ENCODE results near the gene PSMB7. TPM values are rescaled to one million over a fixed set of nuclear protein-coding genes. Genes with fewer than 3 reads are reported as not detected.

Gene PSMB7
- polyA plus RNA-seq, 1 of the 3 experiments (the other 2 are of a cell fraction), result 357 TPM

- H3K4me1 ChIP-seq (ENCODE audit: control insufficient read depth in 1 of 2, insufficient read depth in 2 of 2, low read depth in 1 of 2, low read length in 1 of 2), result no peaks in the 10 kb centered on the region
- CTCF ChIA-PET, result interaction anchor here (1.6 kb wide), 1 partner anchor 11 kb away, joined by 4 read pairs; no protein-coding TSS in a partner anchor
- H3K9me2 ChIP-seq, result no peaks in the 10 kb centered on the region
- no peak for DNase-seq
- TF ChIP-seq MEF2A (IDR thresholded peaks at IDR 0.05; ENCODE audit: borderline replicate concordance, low read depth) (no peak), NRF1 (IDR thresholded peaks at IDR 0.05; ENCODE audit: low read depth, low read length) (no peak), SIN3A (IDR thresholded peaks at IDR 0.05; ENCODE audit: borderline replicate concordance, low read depth, low read length) (no peak), TCF12 (IDR thresholded peaks at IDR 0.05) (no peak), MXI1 (IDR thresholded peaks at IDR 0.05; ENCODE audit: low read depth, low read length) (no peak), MAX (IDR thresholded peaks at IDR 0.05; ENCODE audit: low read depth) (no peak)
- H3K36me3 ChIP-seq (replicated peaks in 1 of 2; ENCODE audit: control insufficient read depth in 1 of 2, insufficient read depth in 2 of 2, low read length in 1 of 2), result peaks cover 13 to 38% of the 10 kb centered on the region in 2 experiments
- no peak overlapping the region for H3K4me2 ChIP-seq
- POLR2A ChIA-PET, result interaction anchor here (0.6 kb wide), 1 partner anchor 795 kb away, joined by 3 read pairs; no protein-coding TSS in a partner anchor
- H3K27me3 ChIP-seq (ENCODE audit: insufficient read depth), result no peaks in the 10 kb centered on the region
- no peaks in the 10 kb centered on the region for H3F3A ChIP-seq (replicated peaks; ENCODE audit: insufficient read depth)
- H3K79me2 ChIP-seq (ENCODE audit: insufficient read depth), result no peaks in the 10 kb centered on the region
- no peak overlapping the region for H2AFZ ChIP-seq (ENCODE audit: low read depth)
- H3K9ac ChIP-seq, result no peak overlapping the region
- 100% methylated on average over 1 of the region's 11 CpGs for WGBS (ENCODE audit: low lambda C conversion rate)
- no peaks in the 10 kb centered on the region for H4K20me1 ChIP-seq (ENCODE audit: insufficient read depth)
- H3K27ac ChIP-seq (ENCODE audit: low read depth in 2 of 2, low read length in 1 of 2), result no peak overlapping the region
- no peaks in the 10 kb centered on the region for H3K9me3 ChIP-seq
- no peak overlapping the region for H3K4me3 ChIP-seq (ENCODE audit: low read depth in 2 of 2, low read length in 1 of 2)
These were observed 83.7 kb downstream of the PSMB7 start for GRCh38 chr9:124331580-124331979.

- Histone ChIP-seq H3K27ac (ENCODE audit: low read depth in 2 of 2, low read length in 1 of 2) (no peak overlapping the region), H3F3A (replicated peaks; ENCODE audit: insufficient read depth) (no peaks in the 10 kb centered on the region), H3K4me1 (ENCODE audit: control insufficient read depth in 1 of 2, insufficient read depth in 2 of 2, low read depth in 1 of 2, low read length in 1 of 2) (no peaks in the 10 kb centered on the region), H3K4me3 (ENCODE audit: low read depth in 2 of 2, low read length in 1 of 2) (no peak overlapping the region), H3K4me2 (no peak overlapping the region), H3K9me3 (no peaks in the 10 kb centered on the region), H4K20me1 (ENCODE audit: insufficient read depth) (no peaks in the 10 kb centered on the region), H3K79me2 (ENCODE audit: insufficient read depth) (no peaks in the 10 kb centered on the region), H3K9me2 (no peaks in the 10 kb centered on the region), H2AFZ (ENCODE audit: low read depth) (no peak overlapping the region), H3K27me3 (ENCODE audit: insufficient read depth) (no peaks in the 10 kb centered on the region), H3K9ac (no peak overlapping the region), H3K36me3 (replicated peaks in 1 of 2; ENCODE audit: control insufficient read depth in 1 of 2, insufficient read depth in 2 of 2, low read length in 1 of 2) (peaks cover 3 to 46% of the 10 kb centered on the region in 2 experiments)
- DNase-seq, result no peak
- TF ChIP-seq CHD2 (IDR thresholded peaks at IDR 0.05; ENCODE audit: low read length, partially characterized antibody) (no peak), GABPA (IDR thresholded peaks at IDR 0.05; ENCODE audit: low read depth) (no peak), RCOR1 (IDR thresholded peaks at IDR 0.05; ENCODE audit: low read length) (no peak), GATA2 (CRISPR knock-in tag; IDR thresholded peaks at IDR 0.05) (no peak), JUND (IDR thresholded peaks at IDR 0.05) (no peak), RFX5 (IDR thresholded peaks at IDR 0.05; ENCODE audit: low read length) (no peak), NRF1 (IDR thresholded peaks at IDR 0.05; ENCODE audit: low read depth, low read length) (no peak), USF2 (IDR thresholded peaks at IDR 0.05; ENCODE audit: borderline replicate concordance, low read depth, low read length) (no peak), YY1 (IDR thresholded peaks at IDR 0.05; ENCODE audit: low read depth) (no peak), EZH2phosphoT487 (IDR thresholded peaks at IDR 0.05; ENCODE audit: borderline replicate concordance, low read depth) (no peak), RXRA (IDR thresholded peaks at IDR 0.05; ENCODE audit: borderline replicate concordance, low read depth) (no peak), IRF3 (IDR thresholded peaks at IDR 0.05; ENCODE audit: low read depth, low read length) (no peak)
- ChIA-PET POLR2A (no interaction called here), CTCF (interaction anchor here (0.6 to 2.2 kb wide), 3 partner anchors 10 to 1719 kb away, joined by 3 to 8 read pairs (median 7); no protein-coding TSS in a partner anchor)
- 95% methylated on average over 21 of the region's 29 CpGs for WGBS (ENCODE audit: low lambda C conversion rate)
These were observed 85.1 kb downstream of the PSMB7 start for GRCh38 chr9:124330011-124330697.
